ENCODE measurements around the gene FHOD3. TPM values are rescaled to one million over a fixed set of nuclear protein-coding genes. Genes with fewer than 3 reads are reported as not detected.

The FHOD3 gene
- total RNA-seq, 2 donors from 2014 or later, result 2.8 to 3.1 TPM

- Mint-ChIP-seq H3K27ac (no peak overlapping the region), H3K4me3 (no peak overlapping the region), H3K36me3 (ENCODE audit: low read depth) (no peaks in the 10 kb centered on the region), H3K9me3 (no peaks in the 10 kb centered on the region), H3K27me3 (ENCODE audit: insufficient read depth) (no peaks in the 10 kb centered on the region), H3K4me1 (peaks cover 16% of the 10 kb centered on the region)
- Histone ChIP-seq H3K27ac (ENCODE audit: low read depth, low read length) (no peak overlapping the region), H3K9me3 (ENCODE audit: control insufficient read depth, low read length) (no peaks in the 10 kb centered on the region), H3K4me3 (ENCODE audit: low read length) (no peak overlapping the region), H3K9ac (ENCODE audit: extremely low read depth, low read length, poor library complexity, severe bottlenecking) (no peak overlapping the region), H3K36me3 (ENCODE audit: control insufficient read depth, insufficient read depth, low read length) (no peaks in the 10 kb centered on the region), H3K4me1 (ENCODE audit: control insufficient read depth, insufficient read depth, low read length) (peaks cover 5% of the 10 kb centered on the region), H3K27me3 (ENCODE audit: control insufficient read depth, insufficient read depth, low read length, poor library complexity, severe bottlenecking) (no peaks in the 10 kb centered on the region)
- 93% methylated on average over 4 to 6 of the region's 6 CpGs for WGBS, 2 experiments (ENCODE audit: insufficient coverage in 1 of 2, insufficient read length in 1 of 2)
- TF ChIP-seq CTCF (conservative IDR thresholded peaks at IDR 0.05), result peak; percentile 41
- DNase-seq, result no peak
Observed at GRCh38 chr18:36492604-36493329, 195.3 kb downstream of the FHOD3 start.

- no peaks in the 10 kb centered on the region for H3K36me3 Mint-ChIP-seq (ENCODE audit: low read depth)
- no peaks in the 10 kb centered on the region for H3K9me3 ChIP-seq (ENCODE audit: control insufficient read depth, low read length)
- no peaks in the 10 kb centered on the region for H3K27me3 Mint-ChIP-seq (ENCODE audit: insufficient read depth)
- peak; percentile 28 for TF ChIP-seq CTCF (conservative IDR thresholded peaks at IDR 0.05)
- WGBS, 2 experiments (ENCODE audit: insufficient coverage in 1 of 2, insufficient read length in 1 of 2), result 74 to 78% methylated on average over 13 to 15 of the region's 15 CpGs
- H3K4me3 Mint-ChIP-seq, result no peak overlapping the region
- H3K4me1 Mint-ChIP-seq, result peaks cover 16% of the 10 kb centered on the region
- no peak overlapping the region for H3K27ac Mint-ChIP-seq
- DNase-seq, result peak; percentile 72
- no peaks in the 10 kb centered on the region for H3K9me3 Mint-ChIP-seq
- no peak overlapping the region for H3K4me3 ChIP-seq (ENCODE audit: low read length)
- no peak overlapping the region for H3K9ac ChIP-seq (ENCODE audit: extremely low read depth, low read length, poor library complexity, severe bottlenecking)
- no peaks in the 10 kb centered on the region for H3K27me3 ChIP-seq (ENCODE audit: control insufficient read depth, insufficient read depth, low read length, poor library complexity, severe bottlenecking)
- peaks cover 5% of the 10 kb centered on the region for H3K4me1 ChIP-seq (ENCODE audit: control insufficient read depth, insufficient read depth, low read length)
- peak overlapping the region; percentile 36 for H3K27ac ChIP-seq (ENCODE audit: low read depth, low read length)
- no peaks in the 10 kb centered on the region for H3K36me3 ChIP-seq (ENCODE audit: control insufficient read depth, insufficient read depth, low read length)
Observed at GRCh38 chr18:36493349-36494159, 196.0 kb downstream of the FHOD3 start.

GRCh38 chr18:36494160-36494437, 196.6 kb downstream of the FHOD3 start:
- Mint-ChIP-seq H3K4me3 (no peak overlapping the region), H3K36me3 (ENCODE audit: low read depth) (no peaks in the 10 kb centered on the region), H3K4me1 (peaks cover 16% of the 10 kb centered on the region), H3K27ac (no peak overlapping the region), H3K27me3 (ENCODE audit: insufficient read depth) (no peaks in the 10 kb centered on the region), H3K9me3 (no peaks in the 10 kb centered on the region)
- H3K4me3 ChIP-seq (ENCODE audit: low read length), result no peak overlapping the region
- H3K4me1 ChIP-seq (ENCODE audit: control insufficient read depth, insufficient read depth, low read length), result peaks cover 5% of the 10 kb centered on the region
- H3K9me3 ChIP-seq (ENCODE audit: control insufficient read depth, low read length), result no peaks in the 10 kb centered on the region
- H3K36me3 ChIP-seq (ENCODE audit: control insufficient read depth, insufficient read depth, low read length), result no peaks in the 10 kb centered on the region
- no peak overlapping the region for H3K27ac ChIP-seq (ENCODE audit: low read depth, low read length)
- no peak for TF ChIP-seq CTCF (conservative IDR thresholded peaks at IDR 0.05)
- H3K9ac ChIP-seq (ENCODE audit: extremely low read depth, low read length, poor library complexity, severe bottlenecking), result no peak overlapping the region
- H3K27me3 ChIP-seq (ENCODE audit: control insufficient read depth, insufficient read depth, low read length, poor library complexity, severe bottlenecking), result no peaks in the 10 kb centered on the region
- DNase-seq, result no peak
